Endothelial cell of umbilical vein (primary cell): ENCODE measurements around the gene SLMAP. TPM values are rescaled to one million over a fixed set of nuclear protein-coding genes. Genes with fewer than 3 reads are reported as not detected.

Experiments used
- BruUV-seq: library from RNA; stranded (reverse); fragments of 400-500 nt; replicated peaks from 2 replicates; lab custom pipeline; 2021; lab: Mats Ljungman, UMichigan
- CTCF ChIA-PET: fragments of 300-600, 350-600 bp; sonication (Branson Sonifier 250); formaldehyde crosslinking; loops from one replicate; lab custom pipeline; 2021; ENCODE audit warnings: antibody characterized with exemption, inconsistent platforms; lab: Charles Lee
- POLR2A ChIA-PET: fragments of 300-600, 350-600 bp; sonication (Branson Sonifier 250); formaldehyde crosslinking; loops from one replicate; lab custom pipeline; 2021; ENCODE audit warnings: antibody characterized with exemption, inconsistent platforms; lab: Charles Lee
- DNase-seq: peaks from one replicate; pipeline ENCODE4 v3.0.0-alpha.2; 2011; ENCODE audit warnings: low read depth, low spot score
- FAIRE-seq: peaks from 2 replicates; lab custom pipeline; 2011; peaks lifted over from hg19 to GRCh38; lab: Jason Lieb, UNC
- H2AFZ ChIP-seq: 2 replicates; pipeline ENCODE4 v1.6.0; 2012; ENCODE audit warnings: low read depth, low read length, control low read depth, inconsistent platforms
- H3K27ac ChIP-seq: 2 replicates; pipeline ENCODE4 v1.5.1; 2011; ENCODE audit warnings: low read depth, mild to moderate bottlenecking, control low read depth, low read length, moderate library complexity; ENCODE audit not compliant: insufficient read depth
- H3K27me3 ChIP-seq, 2 experiments: 2 replicates each; pipeline versions ENCODE4 v1.6.0 to v1.6.1; 2011; ENCODE audit warnings: low read length in 2 of 2, mixed read lengths in 1 of 2; ENCODE audit not compliant: control insufficient read depth in 2 of 2, insufficient read depth in 2 of 2
- H3K36me3 ChIP-seq, 2 experiments: 2 replicates in 1 of 2; 3 replicates in 1 of 2; pipeline ENCODE4 v1.5.1; 2011; ENCODE audit warnings: low read length in 2 of 2, mild to moderate bottlenecking in 1 of 2, moderate library complexity in 1 of 2; ENCODE audit not compliant: control insufficient read depth in 2 of 2, insufficient read depth in 2 of 2; ENCODE audit errors: extremely low read depth in 1 of 2
- H3K4me1 ChIP-seq: 3 replicates; pipeline ENCODE4 v1.5.1; 2011; ENCODE audit warnings: mild to moderate bottlenecking, low read length; ENCODE audit not compliant: control insufficient read depth, insufficient read depth; ENCODE audit errors: extremely low read depth
- H3K4me2 ChIP-seq: 2 replicates; pipeline ENCODE4 v1.6.1; 2011; ENCODE audit warnings: low read length, control low read depth, mixed read lengths; ENCODE audit not compliant: insufficient read depth
- H3K4me3 ChIP-seq, 3 experiments: fragments of 200-600 bp in 1 of 3; sonication (generic), shearing (Covaris generic) in 1 of 3; replicated peaks in 1 of 3; 2 replicates each; pipeline ENCODE4 v1.5.1; 2011 to 2016; ENCODE audit warnings: control low read depth in 3 of 3, low read length in 3 of 3, mild to moderate bottlenecking in 2 of 3, inconsistent platforms in 1 of 3, low read depth in 1 of 3, moderate library complexity in 1 of 3; ENCODE audit not compliant: insufficient read depth in 1 of 3
- H3K79me2 ChIP-seq: 2 replicates; pipeline ENCODE4 v1.6.0; 2012; ENCODE audit warnings: low read length, inconsistent platforms; ENCODE audit not compliant: control insufficient read depth, insufficient read depth
- H3K9ac ChIP-seq: replicated peaks from 2 replicates; pipeline ENCODE3; 2011; ENCODE audit warnings: low read length, control low read depth; ENCODE audit not compliant: insufficient read depth; ENCODE audit errors: extremely low read depth
- H3K9me1 ChIP-seq: replicated peaks from 3 replicates; pipeline ENCODE4 v1.6.0; 2011; ENCODE audit warnings: mild to moderate bottlenecking, low read length; ENCODE audit not compliant: control insufficient read depth, insufficient read depth; ENCODE audit errors: extremely low read depth
- H3K9me3 ChIP-seq: replicated peaks from 2 replicates; pipeline ENCODE4 v1.5.1; 2012; ENCODE audit warnings: low read length, inconsistent platforms; ENCODE audit not compliant: control insufficient read depth, insufficient read depth
- H4K20me1 ChIP-seq: replicated peaks from 2 replicates; pipeline ENCODE3; 2011; ENCODE audit warnings: mild to moderate bottlenecking, low read length; ENCODE audit not compliant: control insufficient read depth, insufficient read depth; ENCODE audit errors: extremely low read depth
- CTCF ChIP-seq, 2 donors: IDR thresholded peaks; 1 replicate in 1 of 2; 2 replicates in 1 of 2; pipeline ENCODE4 v1.5.1; 2011; ENCODE audit warnings: low read length in 2 of 2, mild to moderate bottlenecking in 2 of 2, moderate library complexity in 2 of 2, control low read depth in 1 of 2, inconsistent platforms in 1 of 2, low read depth in 1 of 2; ENCODE audit not compliant: insufficient read depth in 1 of 2; ENCODE audit errors: extremely low read depth in 1 of 2
- EZH2 ChIP-seq: IDR thresholded peaks from 2 replicates; pipeline ENCODE4 v1.6.1; 2012; ENCODE audit warnings: borderline replicate concordance, low read depth, mild to moderate bottlenecking, moderate library complexity, low read length, inconsistent platforms; ENCODE audit not compliant: severe bottlenecking
- FOS ChIP-seq: IDR thresholded peaks from 2 replicates; pipeline ENCODE4 v1.6.1; 2011; ENCODE audit warnings: mild to moderate bottlenecking, low read length, moderate library complexity, borderline replicate concordance; ENCODE audit not compliant: insufficient read depth
- GATA2 ChIP-seq: IDR thresholded peaks from 2 replicates; pipeline ENCODE4 v1.7.0; 2011; ENCODE audit warnings: low read depth, mild to moderate bottlenecking, moderate library complexity, mixed read lengths, low read length; ENCODE audit not compliant: insufficient read length, insufficient read depth
- JUN ChIP-seq: IDR thresholded peaks from 2 replicates; pipeline ENCODE4 v1.6.1; 2011; ENCODE audit warnings: borderline replicate concordance, low read depth; ENCODE audit not compliant: insufficient read length, insufficient read depth
- MYC ChIP-seq: IDR thresholded peaks from one replicate; pipeline ENCODE4 v1.6.1; 2011; ENCODE audit warnings: mild to moderate bottlenecking, low read depth, low read length
- POLR2A ChIP-seq: IDR thresholded peaks from 2 replicates; pipeline ENCODE4 v1.6.1; 2012; ENCODE audit warnings: low read depth, mild to moderate bottlenecking, control low read depth, low read length
- POLR2AphosphoS5 ChIP-seq: IDR thresholded peaks from 2 replicates; pipeline ENCODE4 v1.6.1; 2012; ENCODE audit warnings: low read depth, mild to moderate bottlenecking, control low read depth, low read length, moderate library complexity; ENCODE audit not compliant: insufficient read depth
- dilution Hi-C: fragments of 300-500 bp; cut with MboI; formaldehyde crosslinking; loops from one replicate; pipeline ENCODE4 v1.15.0; 2019; ENCODE audit warnings: low sequenced_read_pairs; ENCODE audit not compliant: extremely low pct_ligation_motif_present
- intact Hi-C: fragments of 100-400 bp; cut with micrococcal nuclease; formaldehyde crosslinking; loops from one replicate; pipeline ENCODE4 v1.10.0; 2022
- polyA plus RNA-seq, 4 experiments: library from polyadenylated mRNA; depleted of rRNA in 3 of 4; stranded (reverse) in 3 of 4; unstranded in 1 of 4; fragments of >200 nt; gene quantifications; 2 replicates each; pipeline versions ENCODE4 v1.2.1 to v1.2.3, GENCODE V29; 2011 to 2012; ENCODE audit warnings: missing spikeins in 1 of 4
- total RNA-seq: library from RNA; stranded (reverse); gene quantifications from 2 replicates; pipeline ENCODE4 v1.2.3, GENCODE V29; 2021
- TF ChIP-seq, protein P1 (sequence below): IDR thresholded peaks from 2 replicates; pipeline ENCODE4 v1.6.1; 2011; ENCODE audit not compliant: insufficient read depth, insufficient read length

SLMAP gene
- total and polyA plus RNA-seq, 2 donors (not counting 3 experiments of a cell fraction or from before 2014, with no cell fraction given): 9.8 to 54.7 TPM

- no peaks in the 10 kb centered on the region for H4K20me1 ChIP-seq
- BruUV-seq: no TSS peak
- ChIA-PET POLR2A (no interaction called here), CTCF (interaction anchor here (1.5 kb wide), 1 partner anchor 9 kb away, joined by 3 read pairs; no protein-coding TSS in a partner anchor)
- no peak for TF ChIP-seq POLR2A
- no peak for TF ChIP-seq GATA2
- no peak for TF ChIP-seq JUN
- TF ChIP-seq EZH2: no peak
- TF ChIP-seq, protein P1, sequence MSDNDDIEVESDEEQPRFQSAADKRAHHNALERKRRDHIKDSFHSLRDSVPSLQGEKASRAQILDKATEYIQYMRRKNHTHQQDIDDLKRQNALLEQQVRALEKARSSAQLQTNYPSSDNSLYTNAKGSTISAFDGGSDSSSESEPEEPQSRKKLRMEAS: no peak
- TF ChIP-seq CTCF (IDR thresholded peaks at IDR 0.05; ENCODE audit: extremely low read depth in 1 of 2, insufficient read depth in 1 of 2, low read depth in 1 of 2, low read length in 2 of 2): no peak
- TF ChIP-seq FOS: no peak
- TF ChIP-seq POLR2AphosphoS5: no peak
- TF ChIP-seq MYC: no peak
- H3K4me1 ChIP-seq: no peaks in the 10 kb centered on the region
- dilution Hi-C loops: loop anchor here (25.0 kb wide), 1 partner anchor 110 kb away; no protein-coding TSS in a partner anchor
- H2AFZ ChIP-seq: no peak overlapping the region
- no peak for FAIRE-seq
- H3K9ac ChIP-seq: no peak overlapping the region
- H3K79me2 ChIP-seq: no peaks in the 10 kb centered on the region
- H3K27ac ChIP-seq: no peak overlapping the region
- H3K27me3 ChIP-seq: no peaks in the 10 kb centered on the region
- H3K9me1 ChIP-seq: no peaks in the 10 kb centered on the region
- H3K36me3 ChIP-seq: no peaks in the 10 kb centered on the region
- no peaks in the 10 kb centered on the region for H3K9me3 ChIP-seq
- H3K4me2 ChIP-seq: no peak overlapping the region
- intact Hi-C loops: no loop called here
- DNase-seq: no peak
- H3K4me3 ChIP-seq: no peak overlapping the region
Measured at GRCh38 chr3:57927166-57927565, 171.1 kb downstream of the SLMAP start.
